HEK293 (cell line): Measurements from ENCODE around the gene KIAA0319L.

Experiments used
- GLIS1 ChIP-seq: fragments of 450-650 bp; formaldehyde crosslinking; IDR thresholded peaks from 2 replicates; pipeline ENCODE4 v1.5.1; 2016; ENCODE audit warnings: missing biosample characterization, missing genetic modification characterization
- HOXA7 ChIP-seq: sonication (generic); formaldehyde crosslinking; IDR thresholded peaks from 2 replicates; pipeline ENCODE4 v1.8.1; 2022; ENCODE audit warnings: missing genetic modification reagents, borderline replicate concordance
- HOXC10 ChIP-seq: sonication (generic); formaldehyde crosslinking; IDR thresholded peaks from 2 replicates; pipeline ENCODE4 v1.8.1; 2023; ENCODE audit warnings: mild to moderate bottlenecking, missing genetic modification reagents
- HOXD13 ChIP-seq: sonication (generic); formaldehyde crosslinking; IDR thresholded peaks from 2 replicates; pipeline ENCODE4 v1.8.0; 2022; ENCODE audit warnings: missing genetic modification reagents, borderline replicate concordance
- SP7 ChIP-seq: fragments of 450-650 bp; formaldehyde crosslinking; IDR thresholded peaks from 2 replicates; pipeline ENCODE4 v1.5.1; 2016; ENCODE audit warnings: missing biosample characterization, missing genetic modification characterization
- TRIM28 ChIP-seq: IDR thresholded peaks from 2 replicates; pipeline ENCODE4 v1.6.1; 2011; ENCODE audit warnings: low read length, control low read depth, borderline replicate concordance
- ZBTB17 ChIP-seq: fragments of 450-650 bp; formaldehyde crosslinking; IDR thresholded peaks from 2 replicates; pipeline ENCODE4 v1.5.1; 2016; ENCODE audit warnings: missing biosample characterization, missing genetic modification characterization
- ZNF114 ChIP-seq: fragments of 450-650 bp; formaldehyde crosslinking; IDR thresholded peaks from 2 replicates; pipeline ENCODE4 v1.5.0; 2017; ENCODE audit warnings: missing biosample characterization, missing genetic modification characterization
- ZNF16 ChIP-seq: fragments of 450-650 bp; formaldehyde crosslinking; IDR thresholded peaks from 2 replicates; pipeline ENCODE4 v1.5.1; 2016; ENCODE audit warnings: low read depth, missing biosample characterization, missing genetic modification characterization
- ZNF174 ChIP-seq: fragments of 450-650 bp; formaldehyde crosslinking; IDR thresholded peaks from 2 replicates; pipeline ENCODE4 v1.5.0; 2017; ENCODE audit warnings: missing biosample characterization, mild to moderate bottlenecking, missing genetic modification characterization
- ZNF2 ChIP-seq: fragments of 450-650 bp; formaldehyde crosslinking; IDR thresholded peaks from 2 replicates; pipeline ENCODE4 v1.5.1; 2016; ENCODE audit warnings: missing biosample characterization, missing genetic modification characterization
- ZNF302 ChIP-seq: fragments of 450-650 bp; formaldehyde crosslinking; IDR thresholded peaks from 2 replicates; pipeline ENCODE4 v1.5.1; 2016; ENCODE audit warnings: missing biosample characterization, missing genetic modification characterization, low read depth
- ZNF350 ChIP-seq: fragments of 450-650 bp; formaldehyde crosslinking; IDR thresholded peaks from 2 replicates; pipeline ENCODE4 v1.5.0; 2017; ENCODE audit warnings: missing biosample characterization, mild to moderate bottlenecking, missing genetic modification characterization
- ZNF354C ChIP-seq: fragments of 450-650 bp; formaldehyde crosslinking; IDR thresholded peaks from 2 replicates; pipeline ENCODE4 v1.5.1; 2016; ENCODE audit warnings: missing biosample characterization, missing genetic modification characterization, low read depth, borderline replicate concordance
- ZNF362 ChIP-seq: fragments of 450-650 bp; formaldehyde crosslinking; IDR thresholded peaks from 2 replicates; pipeline ENCODE4 v1.5.1; 2016; ENCODE audit warnings: missing biosample characterization, missing genetic modification characterization
- ZNF37A ChIP-seq: fragments of 450-650 bp; IDR thresholded peaks from 2 replicates; pipeline ENCODE4 v1.5.1; 2018; ENCODE audit warnings: missing biosample characterization, missing genetic modification characterization
- ZNF571 ChIP-seq: fragments of 450-650 bp; formaldehyde crosslinking; IDR thresholded peaks from 2 replicates; pipeline ENCODE4 v1.5.0; 2017; ENCODE audit warnings: missing biosample characterization, missing genetic modification characterization
- ZNF596 ChIP-seq: fragments of 450-650 bp; IDR thresholded peaks from 2 replicates; pipeline ENCODE4 v1.5.0; 2018; ENCODE audit warnings: missing biosample characterization, mild to moderate bottlenecking, missing genetic modification characterization, moderate library complexity
- ZNF600 ChIP-seq: fragments of 450-650 bp; formaldehyde crosslinking; IDR thresholded peaks from 2 replicates; pipeline ENCODE4 v1.5.1; 2016; ENCODE audit warnings: missing biosample characterization, missing genetic modification characterization
- ZNF645 ChIP-seq: fragments of 450-650 bp; formaldehyde crosslinking; IDR thresholded peaks from 2 replicates; pipeline ENCODE4; 2016; ENCODE audit warnings: missing biosample characterization, missing genetic modification characterization
- ZNF692 ChIP-seq: fragments of 450-650 bp; formaldehyde crosslinking; IDR thresholded peaks from 2 replicates; pipeline ENCODE4 v1.5.1; 2016; ENCODE audit warnings: missing biosample characterization, missing genetic modification characterization
- ZNF776 ChIP-seq: fragments of 450-650 bp; formaldehyde crosslinking; IDR thresholded peaks from 2 replicates; pipeline ENCODE4 v1.5.0; 2017; ENCODE audit warnings: missing biosample characterization, missing genetic modification characterization, borderline replicate concordance
- ZSCAN16 ChIP-seq: fragments of 450-650 bp; formaldehyde crosslinking; IDR thresholded peaks from 2 replicates; pipeline ENCODE4 v1.5.1; 2016; ENCODE audit warnings: missing biosample characterization, missing genetic modification characterization
- TF ChIP-seq, protein P1 (sequence below): fragments of 450-650 bp; formaldehyde crosslinking; conservative IDR thresholded peaks from 2 replicates; pipeline ENCODE4 v1.5.1; 2016; ENCODE audit warnings: low read depth, missing biosample characterization, missing genetic modification characterization
- TF ChIP-seq, protein P2 (sequence below): fragments of 450-650 bp; formaldehyde crosslinking; conservative IDR thresholded peaks from 2 replicates; pipeline ENCODE4 v1.5.1; 2016; ENCODE audit warnings: low read depth, missing biosample characterization, missing genetic modification characterization

The KIAA0319L gene

DNA sequence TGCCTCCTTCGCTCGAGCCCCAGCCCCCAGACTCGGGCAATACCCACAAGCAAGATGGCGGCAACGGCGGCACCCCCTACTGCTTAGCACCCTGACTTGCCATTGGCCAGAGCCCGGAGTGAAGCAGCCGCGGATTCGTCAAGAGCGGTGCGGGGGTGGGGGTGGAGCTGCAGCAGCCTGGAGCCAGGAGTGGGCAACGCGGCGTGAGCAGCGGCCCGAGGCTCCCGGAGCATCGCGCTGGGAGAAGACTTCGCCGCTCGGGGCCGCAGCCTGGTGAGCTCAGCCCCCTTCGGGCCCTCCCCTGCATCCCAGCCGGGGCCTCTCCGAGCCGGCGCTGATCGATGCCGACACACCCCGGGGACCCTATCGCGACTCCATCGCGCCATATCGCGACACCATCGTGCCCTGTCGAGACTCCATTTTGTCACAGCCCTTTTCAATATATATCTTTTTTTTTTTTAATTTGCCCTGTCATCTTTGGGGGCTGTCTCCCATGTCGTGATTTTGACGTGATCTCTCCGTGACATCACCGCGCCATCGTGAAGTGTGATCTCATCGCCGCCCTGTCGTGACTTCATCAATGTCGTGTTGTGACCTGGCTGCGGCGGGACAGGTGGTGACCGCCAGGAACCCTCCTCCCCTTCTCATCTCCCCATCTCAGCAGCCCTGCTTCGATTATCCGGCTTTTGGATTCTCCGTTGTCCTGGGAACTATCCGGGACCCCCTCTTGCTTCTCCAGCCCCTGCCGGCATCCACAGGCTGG lies 589 bp upstream of the KIAA0319L start, which contains the start of gene NCDN (continued):
- peak; percentile 71; the same call in 1 of the 2 replicates for TF ChIP-seq ZNF692 (tag by site-specific recombination)
- peak; percentile 67 for TF ChIP-seq SP7
- 0 out of 2 replicates have a peak, but pooled peaks have one; percentile 50 for TF ChIP-seq TRIM28
- TF ChIP-seq HOXC10 = no peak
- TF ChIP-seq ZNF302 (tag by site-specific recombination) = no peak
- TF ChIP-seq, protein P1, sequence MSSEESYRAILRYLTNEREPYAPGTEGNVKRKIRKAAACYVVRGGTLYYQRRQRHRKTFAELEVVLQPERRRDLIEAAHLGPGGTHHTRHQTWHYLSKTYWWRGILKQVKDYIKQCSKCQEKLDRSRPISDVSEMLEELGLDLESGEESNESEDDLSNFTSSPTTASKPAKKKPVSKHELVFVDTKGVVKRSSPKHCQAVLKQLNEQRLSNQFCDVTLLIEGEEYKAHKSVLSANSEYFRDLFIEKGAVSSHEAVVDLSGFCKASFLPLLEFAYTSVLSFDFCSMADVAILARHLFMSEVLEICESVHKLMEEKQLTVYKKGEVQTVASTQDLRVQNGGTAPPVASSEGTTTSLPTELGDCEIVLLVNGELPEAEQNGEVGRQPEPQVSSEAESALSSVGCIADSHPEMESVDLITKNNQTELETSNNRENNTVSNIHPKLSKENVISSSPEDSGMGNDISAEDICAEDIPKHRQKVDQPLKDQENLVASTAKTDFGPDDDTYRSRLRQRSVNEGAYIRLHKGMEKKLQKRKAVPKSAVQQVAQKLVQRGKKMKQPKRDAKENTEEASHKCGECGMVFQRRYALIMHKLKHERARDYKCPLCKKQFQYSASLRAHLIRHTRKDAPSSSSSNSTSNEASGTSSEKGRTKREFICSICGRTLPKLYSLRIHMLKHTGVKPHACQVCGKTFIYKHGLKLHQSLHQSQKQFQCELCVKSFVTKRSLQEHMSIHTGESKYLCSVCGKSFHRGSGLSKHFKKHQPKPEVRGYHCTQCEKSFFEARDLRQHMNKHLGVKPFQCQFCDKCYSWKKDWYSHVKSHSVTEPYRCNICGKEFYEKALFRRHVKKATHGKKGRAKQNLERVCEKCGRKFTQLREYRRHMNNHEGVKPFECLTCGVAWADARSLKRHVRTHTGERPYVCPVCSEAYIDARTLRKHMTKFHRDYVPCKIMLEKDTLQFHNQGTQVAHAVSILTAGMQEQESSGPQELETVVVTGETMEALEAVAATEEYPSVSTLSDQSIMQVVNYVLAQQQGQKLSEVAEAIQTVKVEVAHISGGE (tag by site-specific recombination) = no peak; the same call in 1 of the 2 replicates
- TF ChIP-seq ZNF600 (tag by site-specific recombination) = peak; percentile 43; the same call in 1 of the 2 replicates
- no peak for TF ChIP-seq ZNF776
- TF ChIP-seq ZBTB17 (tag by site-specific recombination) = peak; percentile 99
- TF ChIP-seq HOXD13 (CRISPR knock-in tag) = no peak
- peak; percentile 79 for TF ChIP-seq GLIS1 (tag by site-specific recombination)
- no peak for TF ChIP-seq ZSCAN16 (tag by site-specific recombination)
- no peak for TF ChIP-seq ZNF362 (tag by site-specific recombination)
- TF ChIP-seq ZNF37A (tag by site-specific recombination) = no peak
- TF ChIP-seq ZNF2 = peak; percentile 90
- no peak for TF ChIP-seq ZNF174
- TF ChIP-seq ZNF114 (tag by site-specific recombination) = no peak
- no peak for TF ChIP-seq ZNF571 (tag by site-specific recombination)
- TF ChIP-seq ZNF350 (tag by site-specific recombination) = no peak
- TF ChIP-seq HOXA7 = no peak
- no peak for TF ChIP-seq ZNF354C
- TF ChIP-seq, protein P2, sequence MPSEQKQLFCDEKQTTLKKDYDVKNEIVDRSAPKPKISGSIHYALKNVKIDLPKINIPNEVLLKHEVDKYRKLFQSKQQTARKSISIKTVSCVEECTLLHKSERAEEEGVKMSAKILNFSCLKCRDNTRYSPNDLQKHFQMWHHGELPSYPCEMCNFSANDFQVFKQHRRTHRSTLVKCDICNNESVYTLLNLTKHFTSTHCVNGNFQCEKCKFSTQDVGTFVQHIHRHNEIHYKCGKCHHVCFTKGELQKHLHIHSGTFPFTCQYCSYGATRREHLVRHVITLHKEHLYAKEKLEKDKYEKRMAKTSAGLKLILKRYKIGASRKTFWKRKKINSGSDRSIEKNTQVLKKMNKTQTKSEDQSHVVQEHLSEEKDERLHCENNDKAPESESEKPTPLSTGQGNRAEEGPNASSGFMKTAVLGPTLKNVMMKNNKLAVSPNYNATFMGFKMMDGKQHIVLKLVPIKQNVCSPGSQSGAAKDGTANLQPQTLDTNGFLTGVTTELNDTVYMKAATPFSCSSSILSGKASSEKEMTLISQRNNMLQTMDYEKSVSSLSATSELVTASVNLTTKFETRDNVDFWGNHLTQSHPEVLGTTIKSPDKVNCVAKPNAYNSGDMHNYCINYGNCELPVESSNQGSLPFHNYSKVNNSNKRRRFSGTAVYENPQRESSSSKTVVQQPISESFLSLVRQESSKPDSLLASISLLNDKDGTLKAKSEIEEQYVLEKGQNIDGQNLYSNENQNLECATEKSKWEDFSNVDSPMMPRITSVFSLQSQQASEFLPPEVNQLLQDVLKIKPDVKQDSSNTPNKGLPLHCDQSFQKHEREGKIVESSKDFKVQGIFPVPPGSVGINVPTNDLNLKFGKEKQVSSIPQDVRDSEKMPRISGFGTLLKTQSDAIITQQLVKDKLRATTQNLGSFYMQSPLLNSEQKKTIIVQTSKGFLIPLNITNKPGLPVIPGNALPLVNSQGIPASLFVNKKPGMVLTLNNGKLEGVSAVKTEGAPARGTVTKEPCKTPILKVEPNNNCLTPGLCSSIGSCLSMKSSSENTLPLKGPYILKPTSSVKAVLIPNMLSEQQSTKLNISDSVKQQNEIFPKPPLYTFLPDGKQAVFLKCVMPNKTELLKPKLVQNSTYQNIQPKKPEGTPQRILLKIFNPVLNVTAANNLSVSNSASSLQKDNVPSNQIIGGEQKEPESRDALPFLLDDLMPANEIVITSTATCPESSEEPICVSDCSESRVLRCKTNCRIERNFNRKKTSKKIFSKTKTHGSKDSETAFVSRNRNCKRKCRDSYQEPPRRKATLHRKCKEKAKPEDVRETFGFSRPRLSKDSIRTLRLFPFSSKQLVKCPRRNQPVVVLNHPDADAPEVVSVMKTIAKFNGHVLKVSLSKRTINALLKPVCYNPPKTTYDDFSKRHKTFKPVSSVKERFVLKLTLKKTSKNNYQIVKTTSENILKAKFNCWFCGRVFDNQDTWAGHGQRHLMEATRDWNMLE (tag by site-specific recombination) = no peak; the same call in 1 of the 2 replicates
- no peak for TF ChIP-seq ZNF16 (tag by site-specific recombination)
- peak; percentile 17; the same call in 1 of the 2 replicates for TF ChIP-seq ZNF596 (tag by site-specific recombination)
- TF ChIP-seq ZNF645 (tag by site-specific recombination) = no peak; the same call in 1 of the 2 replicates
